Thyroid gland (tissue), 4 donors: ENCODE data around the gene CTRB2.

Experiments
- CTCF ChIP-seq, 6 experiments: fragments of 200-600 bp in 3 of 6; fragments of 450-650 bp in 3 of 6; sonication (generic) in 3 of 6; IDR thresholded peaks; one replicate each; pipeline ENCODE4 v1.5.1; 2016 to 2019; ENCODE audit warnings: antibody characterized with exemption in 6 of 6, mild to moderate bottlenecking in 2 of 6, inconsistent platforms in 1 of 6, moderate library complexity in 1 of 6
- POLR2A ChIP-seq, 2 donors: fragments of 450-650 bp; IDR thresholded peaks; one replicate each; pipeline ENCODE4 v1.6.1; 2017; ENCODE audit warnings: antibody characterized with exemption in 2 of 2, mild to moderate bottlenecking in 2 of 2, moderate library complexity in 1 of 2

DNA sequence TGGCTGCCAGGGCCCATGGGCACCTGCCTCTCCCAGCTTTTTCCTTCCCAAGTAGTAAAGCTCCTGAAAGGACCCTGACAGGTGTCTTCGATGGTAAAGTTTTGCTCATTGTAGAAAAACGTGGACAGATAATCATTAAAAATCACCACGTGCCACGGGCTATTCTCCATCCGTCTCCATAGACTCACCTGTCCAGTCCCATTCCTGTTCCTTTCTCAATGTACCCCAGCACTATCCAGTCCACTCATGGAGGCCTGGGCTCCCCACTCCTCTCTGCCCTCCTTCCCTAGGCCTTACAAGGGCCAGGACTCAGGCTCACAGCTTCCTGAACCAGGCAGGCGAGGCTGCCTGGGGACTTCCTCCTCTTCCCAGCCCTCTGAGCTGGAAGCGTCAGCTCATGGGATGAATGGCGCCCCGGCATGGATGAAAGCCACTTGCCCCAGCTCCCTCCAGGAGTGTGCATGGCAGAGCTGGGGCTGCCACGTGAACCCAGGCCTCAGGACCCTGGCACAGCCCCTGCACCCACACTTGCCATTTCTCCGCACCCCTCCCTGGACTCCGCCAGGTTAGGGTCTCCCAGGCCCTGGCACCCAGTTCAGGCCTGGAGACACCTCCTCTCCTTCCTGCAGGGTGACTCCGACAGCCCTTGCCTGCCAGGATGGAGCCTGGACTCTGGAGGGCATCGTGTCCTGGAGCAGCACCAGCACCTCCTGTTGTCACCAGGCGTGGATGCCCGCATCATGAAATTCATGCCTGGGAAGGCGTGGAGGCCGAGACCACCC is 20.6 kb upstream of the CTRB2 start:
- TF ChIP-seq CTCF (IDR thresholded peaks at IDR 0.05): no peak
- no peak for TF ChIP-seq POLR2A (IDR thresholded peaks at IDR 0.05)
